Pancreas (tissue), 10 donors: ENCODE data around the gene CD300LD. TPM values are rescaled to one million over a fixed set of nuclear protein-coding genes. Genes with fewer than 3 reads are reported as not detected.

ENCODE experiments used
- ATAC-seq, 4 donors: fragments of 200-7000 bp; cut with Tn5 transposase; one replicate each; pipeline versions ENCODE4 v1.8.0 to v1.9.1; 2020; ENCODE audit warnings: mild to moderate bottlenecking in 4 of 4, moderate library complexity in 4 of 4
- DNase-seq, 6 donors: peaks; one replicate each; pipeline ENCODE4 v3.0.0-alpha.2; 2020
- FAIRE-seq: peaks from 2 replicates; lab custom pipeline; 2012; peaks lifted over from hg19 to GRCh38; lab: Jason Lieb, UNC
- H3K27ac ChIP-seq, 4 donors: fragments of 200-600 bp; sonication (generic); 1 replicate in 3 of 4; 2 replicates in 1 of 4; pipeline versions ENCODE4 v1.5.0 to v1.8.0; 2020
- H3K27me3 ChIP-seq, 4 donors: fragments of 200-600 bp; one replicate each; pipeline ENCODE4 v1.8.0; 2021
- H3K36me3 ChIP-seq, 3 donors: fragments of 200-600 bp; sonication (generic) in 1 of 3; one replicate each; pipeline versions ENCODE4 v1.5.0 to v1.8.0; 2020 to 2021
- H3K4me1 ChIP-seq, 3 donors: fragments of 200-600 bp; one replicate each; pipeline ENCODE4 v1.8.0; 2021
- H3K4me3 ChIP-seq, 4 donors: fragments of 200-600 bp; sonication (generic) in 2 of 4; one replicate each; pipeline versions ENCODE4 v1.5.0 to v1.8.0; 2020 to 2021
- H3K9me3 ChIP-seq, 4 donors: fragments of 200-600 bp; one replicate each; pipeline ENCODE4 v1.8.0; 2021
- CTCF ChIP-seq, 4 donors: fragments of 200-600 bp; sonication (generic) in 3 of 4; IDR thresholded peaks; one replicate each; pipeline versions ENCODE4 v1.5.0 to v1.8.0; 2021; ENCODE audit warnings: antibody characterized with exemption in 4 of 4
- WGBS, 2 donors: extraction: QIAGEN DNeasy Blood & Tissue Kit; methylation state at CpG; one replicate each; pipeline ENCODE4 v1.1.7; 2013; 5-methylcytosine and 5-hydroxymethylcytosine counted together
- intact Hi-C, 3 donors: fragments of 100-400 bp; cut with DNase I; formaldehyde crosslinking; loops; one replicate each; pipeline versions ENCODE4 v1.11.1 to v1.14.2; 2022
- polyA plus RNA-seq, 2 donors: library from polyadenylated mRNA; stranded (reverse); fragments of 200-250 nt; gene quantifications; one replicate each; pipeline ENCODE4 v1.2.3, GENCODE V29; 2013
- total RNA-seq, 6 donors: library from RNA; stranded (reverse); fragmentation: NEBNext Ultra II Directional in 4 of 6; extraction: Animal tissue kit (Norgen Biotek cat#: 25700) in 4 of 6; gene quantifications; one replicate each; pipeline versions ENCODE4 v1.2.1 to v1.2.4, GENCODE V29; 2021 to 2023
- donor health status: healthy with polysubstance abuse.
- donor health status: DM: no; HTN: no; CAD: no; lungs with moderate emphysema.
- donor health status: DM: no; HTN: no; CAD: no.
- donor health status: control.
- donor health status: control.
- donor health status: Bipolar disorder and iron deficiency.
- donor health status: DM: yes; HTN: yes; CAD: no.
- donor health status: DM: no; HTN: no; CAD: no.
- donor health status: DM: no; HTN: no; CAD: no.
- donor health status: DM: yes; HTN: yes; CAD: no.

Gene CD300LD
- total and polyA plus RNA-seq, 8 donors, result not detected

DNA sequence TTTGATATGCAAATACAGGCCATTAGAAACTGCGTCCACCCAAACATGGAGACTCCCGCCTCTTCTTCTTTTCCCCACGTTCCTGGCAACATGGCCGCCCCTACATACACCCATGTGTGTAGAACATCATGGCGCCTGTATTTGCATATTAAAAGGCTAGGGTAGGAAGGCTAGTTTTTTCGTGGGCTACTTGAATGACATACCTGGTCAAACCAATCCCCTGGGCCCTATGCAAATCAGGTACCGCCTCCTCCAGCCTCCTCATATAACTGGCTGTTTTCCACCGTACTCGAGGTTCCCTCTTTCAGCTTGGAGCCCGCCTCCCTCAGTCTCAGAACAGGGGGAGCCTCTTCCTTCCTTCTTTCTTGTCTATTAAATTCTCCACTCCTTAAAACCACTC lies 60.0 kb downstream of the CD300LD start:
- peak in 2 of 6 donors; percentile 13 to 56 for DNase-seq
- no peak overlapping the region for H3K4me3 ChIP-seq

GRCh38 chr17:74531231-74531761 lies 60.8 kb downstream of the CD300LD start, which contains the start of gene CD300LB:
CD300LB (minus strand) TSS chr17:74531475; CDS start chr17:74531350, 125 bp downstream.
- intact Hi-C loops, result no loop called here
- Histone ChIP-seq H3K27me3 (peaks cover 0 to 6% (median 0%) of the 10 kb centered on the region in 4 donors), H3K27ac (no peak within 1 kb of the TSS), H3K4me1 (no peaks in the 10 kb centered on the region), H3K36me3 (no peaks in the 10 kb centered on the region), H3K9me3 (no peaks in the 10 kb centered on the region), H3K4me3 (no peak within 1 kb of the TSS)
- 42 to 47% methylated on average over 10 of the region's 10 CpGs for WGBS, 2 donors
- no peak for FAIRE-seq
- peak in 2 of 6 donors; percentile 5 to 53 for DNase-seq
- no peak for TF ChIP-seq CTCF (IDR thresholded peaks at IDR 0.05)
- peak in 2 of 4 donors; percentile 35 to 37 for ATAC-seq

More for the DNA sequence above, 60.0 kb downstream of the CD300LD start:
- Histone ChIP-seq H3K9me3 (no peaks in the 10 kb centered on the region), H3K27me3 (peaks cover 0 to 6% (median 0%) of the 10 kb centered on the region in 4 donors), H3K27ac (peak overlapping the region in 1 of 4 donors; percentile 16), H3K36me3 (no peaks in the 10 kb centered on the region), H3K4me1 (no peaks in the 10 kb centered on the region)
- ATAC-seq, result peak in 3 of 4 donors; percentile 24 to 78 (median 60)
- intact Hi-C loops, result no loop called here
- no peak for TF ChIP-seq CTCF (IDR thresholded peaks at IDR 0.05)
- WGBS, 2 donors, result 52 to 65% methylated on average over 10 of the region's 10 CpGs
- FAIRE-seq, result no peak

- no peak for TF ChIP-seq CTCF (IDR thresholded peaks at IDR 0.05)
- Histone ChIP-seq H3K27me3 (peaks cover 0 to 5% (median 0%) of the 10 kb centered on the region in 4 donors), H3K9me3 (no peaks in the 10 kb centered on the region), H3K4me3 (no peak overlapping the region), H3K4me1 (no peaks in the 10 kb centered on the region), H3K36me3 (no peaks in the 10 kb centered on the region), H3K27ac (no peak overlapping the region)
- DNase-seq (peak in 1 of 6 donors; percentile 18), ATAC-seq (no peak), FAIRE-seq (no peak)
- WGBS, 2 donors, result 45 to 70% methylated on average over 5 of the region's 5 CpGs
- intact Hi-C loops, result no loop called here
Measured at GRCh38 chr17:74530831-74531150, 61.3 kb downstream of the CD300LD start.

Other genes with a start within 250 kb of the CD300LD start
- gene BTBD17, start 230.4 kb downstream of the CD300LD start, total RNA-seq, result under 1 TPM; 0.08 to 0.22 (median 0.15) TPM
- gene BTBD17, start 230.4 kb downstream of the CD300LD start, polyA plus RNA-seq, result 1 to 10 TPM in 1 of 2 donors, under 1 TPM in 1; 0.19 to 1.7 TPM
- gene GPR142, start 224.8 kb downstream of the CD300LD start, total RNA-seq, result under 1 TPM; 0.22 to 0.86 (median 0.43) TPM
- 1 to 10 TPM in 1 of 2 donors, under 1 TPM in 1; 0.61 to 2.8 TPM for gene GPR142, start 224.8 kb downstream of the CD300LD start, polyA plus RNA-seq
- gene GPRC5C, start 160.2 kb downstream of the CD300LD start, total RNA-seq, result 100 to 1,000 TPM in 1 of 6 donors, 10 to 100 TPM in 5; 38.2 to 106 (median 49.9) TPM
- gene GPRC5C, start 160.2 kb downstream of the CD300LD start, polyA plus RNA-seq, result 10 to 100 TPM; 40.4 to 68.0 TPM
- gene CD300A, start 125.6 kb downstream of the CD300LD start, total RNA-seq, result 1 to 10 TPM in 3 of 6 donors, under 1 TPM in 3; 0.37 to 5.1 (median 0.92) TPM
- gene CD300A, start 125.6 kb downstream of the CD300LD start, polyA plus RNA-seq, result 1 to 10 TPM; 1.3 to 2.0 TPM
- under 1 TPM in 3 of 6 donors, not detected in 3; 0.14 to 0.52 (median 0.19) TPM for gene CD300LB, start 60.8 kb downstream of the CD300LD start, total RNA-seq
- under 1 TPM; 0.08 to 0.09 TPM for gene CD300LB, start 60.8 kb downstream of the CD300LD start, polyA plus RNA-seq
- 1 to 10 TPM in 1 of 6 donors, under 1 TPM in 4, not detected in 1; 0.19 to 1.5 (median 0.38) TPM for gene CD300C, start 46.2 kb downstream of the CD300LD start, total RNA-seq
- gene CD300C, start 46.2 kb downstream of the CD300LD start, polyA plus RNA-seq, result under 1 TPM; 0.19 TPM
- not detected for gene CD300H, start 24.8 kb downstream of the CD300LD start, total RNA-seq
- gene CD300H, start 24.8 kb downstream of the CD300LD start, polyA plus RNA-seq, result not detected
- gene CD300E, start 31.5 kb upstream of the CD300LD start, total RNA-seq, result 1 to 10 TPM in 1 of 6 donors, under 1 TPM in 4, not detected in 1; 0.14 to 1.3 (median 0.16) TPM
- under 1 TPM; 0.27 to 0.31 TPM for gene CD300E, start 31.5 kb upstream of the CD300LD start, polyA plus RNA-seq
- 1 to 10 TPM in 1 of 6 donors, under 1 TPM in 5; 0.19 to 4.7 (median 0.26) TPM for gene CD300LF, start 120.6 kb upstream of the CD300LD start, total RNA-seq
- under 1 TPM; 0.28 to 0.42 TPM for gene CD300LF, start 120.6 kb upstream of the CD300LD start, polyA plus RNA-seq
- 1 to 10 TPM in 3 of 6 donors, under 1 TPM in 3; 0.79 to 1.8 (median 1.2) TPM for gene RAB37, start 145.0 kb upstream of the CD300LD start, total RNA-seq
- 1 to 10 TPM; 1.3 to 3.1 TPM for gene RAB37, start 145.0 kb upstream of the CD300LD start, polyA plus RNA-seq
- 10 to 100 TPM; 40.1 to 78.5 (median 55.9) TPM for gene NHERF1, start 156.3 kb upstream of the CD300LD start, total RNA-seq
- 10 to 100 TPM; 48.9 to 91.9 TPM for gene NHERF1, start 156.3 kb upstream of the CD300LD start, polyA plus RNA-seq
- gene NAT9, start 184.1 kb upstream of the CD300LD start, total RNA-seq, result 10 to 100 TPM; 14.4 to 27.6 (median 22.4) TPM
- 10 to 100 TPM; 38.3 to 38.5 TPM for gene NAT9, start 184.1 kb upstream of the CD300LD start, polyA plus RNA-seq